PFSK-1 (cell line): ENCODE measurements around the gene RPS29.

Source experiments
- FOXP2 ChIP-seq: optimal IDR thresholded peaks from 2 replicates; pipeline ENCODE3; 2011; ENCODE audit warnings: borderline replicate concordance, control low read depth, inconsistent platforms; ENCODE audit not compliant: insufficient read depth; ENCODE audit errors: extremely low read length, extremely low read depth
- POLR2AphosphoS5 ChIP-seq: IDR thresholded peaks from 2 replicates; pipeline ENCODE4 v1.6.1; 2012; ENCODE audit warnings: low read depth, mild to moderate bottlenecking, control low read depth, low read length, moderate library complexity
- REST ChIP-seq, 2 experiments: IDR thresholded peaks; 2 replicates each; pipeline versions ENCODE4 v1.6.1 to v1.8.0; 2011 to 2012; ENCODE audit warnings: low read depth in 2 of 2, low read length in 2 of 2, control low read depth in 1 of 2, inconsistent platforms in 1 of 2, mild to moderate bottlenecking in 1 of 2, moderate library complexity in 1 of 2; ENCODE audit not compliant: insufficient read depth in 1 of 2
- SIN3A ChIP-seq: IDR thresholded peaks from 2 replicates; pipeline ENCODE4 v1.6.1; 2012; ENCODE audit warnings: mild to moderate bottlenecking, low read length, moderate library complexity, borderline replicate concordance; ENCODE audit not compliant: insufficient read depth
- TAF1 ChIP-seq: IDR thresholded peaks from 2 replicates; pipeline ENCODE4 v1.6.1; 2012; ENCODE audit warnings: low read length, control low read depth, borderline replicate concordance; ENCODE audit not compliant: insufficient read depth

The RPS29 gene

GRCh38 chr14:49589387-49589786, 3.2 kb upstream of the RPS29 start:
- no peak for TF ChIP-seq FOXP2
- no peak for TF ChIP-seq POLR2AphosphoS5
- no peak for TF ChIP-seq REST (IDR thresholded peaks at IDR 0.05; ENCODE audit: insufficient read depth in 1 of 2, low read depth in 2 of 2, low read length in 2 of 2)
- TF ChIP-seq TAF1: no peak
- TF ChIP-seq SIN3A: no peak

GRCh38 chr14:49586673-49587460, 687 bp upstream of the RPS29 start:
- TF ChIP-seq FOXP2: no peak
- TF ChIP-seq REST (IDR thresholded peaks at IDR 0.05; ENCODE audit: insufficient read depth in 1 of 2, low read depth in 2 of 2, low read length in 2 of 2): no peak
- TF ChIP-seq POLR2AphosphoS5: no peak
- no peak for TF ChIP-seq TAF1
- no peak for TF ChIP-seq SIN3A

- TF ChIP-seq FOXP2 (no peak), SIN3A (no peak), REST (IDR thresholded peaks at IDR 0.05; ENCODE audit: insufficient read depth in 1 of 2, low read depth in 2 of 2, low read length in 2 of 2) (no peak), POLR2AphosphoS5 (no peak), TAF1 (no peak)
These were observed 2.1 kb downstream of the RPS29 start for GRCh38 chr14:49584058-49584457.

- TF ChIP-seq TAF1: no peak
- TF ChIP-seq REST (IDR thresholded peaks at IDR 0.05; ENCODE audit: insufficient read depth in 1 of 2, low read depth in 2 of 2, low read length in 2 of 2): no peak
- TF ChIP-seq FOXP2: no peak
- no peak for TF ChIP-seq SIN3A
These were observed 2.6 kb downstream of the RPS29 start for GRCh38 chr14:49583629-49584028.
